NT2/D1 (cell line): ENCODE results near the gene AOAH.

Experiments used
- DNase-seq: peaks from one replicate; pipeline ENCODE4 v3.0.0-alpha.2; 2011; ENCODE audit warnings: low read depth, low spot score
- H3K27me3 ChIP-seq: 2 replicates; pipeline ENCODE4 v1.6.0; 2011; ENCODE audit warnings: mild to moderate bottlenecking; ENCODE audit not compliant: insufficient read length, insufficient read depth
- H3K36me3 ChIP-seq: 2 replicates; pipeline ENCODE4 v1.6.1; 2011; ENCODE audit warnings: mild to moderate bottlenecking, low read length, mixed read lengths; ENCODE audit not compliant: insufficient read depth, insufficient read length
- H3K4me1 ChIP-seq: 2 replicates; pipeline ENCODE4 v1.5.1; 2011; ENCODE audit not compliant: insufficient read depth, insufficient read length
- H3K4me3 ChIP-seq: 2 replicates; pipeline ENCODE4 v1.5.1; 2011; ENCODE audit warnings: low read depth; ENCODE audit not compliant: insufficient read length
- H3K9ac ChIP-seq: 2 replicates; pipeline ENCODE4 v1.6.0; 2011; ENCODE audit warnings: low read depth; ENCODE audit not compliant: insufficient read length
- H3K9me3 ChIP-seq: 2 replicates; pipeline ENCODE4 v1.5.1; 2011; ENCODE audit warnings: mild to moderate bottlenecking, low read length; ENCODE audit not compliant: insufficient read depth
- SUZ12 ChIP-seq: IDR thresholded peaks from 2 replicates; pipeline ENCODE4 v1.6.1; 2011; ENCODE audit not compliant: insufficient read length, insufficient read depth; ENCODE audit errors: extremely low read depth
- YY1 ChIP-seq: IDR thresholded peaks from 2 replicates; pipeline ENCODE4 v1.6.1; 2011; ENCODE audit not compliant: insufficient read length, insufficient read depth
- ZNF274 ChIP-seq: IDR thresholded peaks from 2 replicates; pipeline ENCODE4 v1.6.1; 2011; ENCODE audit warnings: mild to moderate bottlenecking, low read depth, low read length

The AOAH gene

GRCh38 chr7:36748017-36748487, 23.8 kb upstream of the AOAH start:
- Histone ChIP-seq H3K36me3 (no peaks in the 10 kb centered on the region), H3K4me3 (no peak overlapping the region), H3K9ac (no peak overlapping the region), H3K9me3 (no peaks in the 10 kb centered on the region; the same call in 1 of the 2 replicates), H3K27me3 (no peaks in the 10 kb centered on the region), H3K4me1 (peaks cover 2% of the 10 kb centered on the region)
- TF ChIP-seq SUZ12 (no peak), ZNF274 (no peak), YY1 (no peak)
- no peak for DNase-seq

- H3K9ac ChIP-seq, result no peak overlapping the region
- H3K4me1 ChIP-seq, result peaks cover 2% of the 10 kb centered on the region
- TF ChIP-seq SUZ12, result no peak
- TF ChIP-seq YY1, result no peak
- TF ChIP-seq ZNF274, result no peak
- DNase-seq, result no peak
- no peak overlapping the region for H3K4me3 ChIP-seq
- no peaks in the 10 kb centered on the region; the same call in 1 of the 2 replicates for H3K9me3 ChIP-seq
- H3K36me3 ChIP-seq, result no peaks in the 10 kb centered on the region
- no peaks in the 10 kb centered on the region for H3K27me3 ChIP-seq
Observed at GRCh38 chr7:36747280-36748016, 23.2 kb upstream of the AOAH start.

- Histone ChIP-seq H3K27me3 (no peaks in the 10 kb centered on the region), H3K4me3 (no peak overlapping the region), H3K36me3 (no peaks in the 10 kb centered on the region), H3K4me1 (peaks cover 2% of the 10 kb centered on the region), H3K9ac (no peak overlapping the region), H3K9me3 (no peaks in the 10 kb centered on the region; the same call in 1 of the 2 replicates)
- no peak for DNase-seq
- TF ChIP-seq ZNF274 (no peak), YY1 (no peak), SUZ12 (no peak)
Observed at GRCh38 chr7:36746347-36746746, 22.1 kb upstream of the AOAH start.

- Histone ChIP-seq H3K4me3 (no peak overlapping the region), H3K9ac (no peak overlapping the region), H3K4me1 (peaks cover 2% of the 10 kb centered on the region), H3K27me3 (no peaks in the 10 kb centered on the region), H3K36me3 (no peaks in the 10 kb centered on the region), H3K9me3 (no peaks in the 10 kb centered on the region; the same call in 1 of the 2 replicates)
- TF ChIP-seq SUZ12 (no peak), ZNF274 (no peak), YY1 (no peak)
- DNase-seq, result no peak
Observed at GRCh38 chr7:36742911-36743775, 18.8 kb upstream of the AOAH start.

- Histone ChIP-seq H3K4me1 (peaks cover 2% of the 10 kb centered on the region), H3K27me3 (no peaks in the 10 kb centered on the region), H3K4me3 (no peak overlapping the region), H3K9ac (no peak overlapping the region), H3K36me3 (no peaks in the 10 kb centered on the region), H3K9me3 (no peaks in the 10 kb centered on the region; the same call in 1 of the 2 replicates)
- DNase-seq, result no peak
- no peak for TF ChIP-seq YY1
- no peak for TF ChIP-seq ZNF274
Observed at GRCh38 chr7:36741866-36742265, 17.6 kb upstream of the AOAH start.

- no peak overlapping the region for H3K9ac ChIP-seq
- H3K4me1 ChIP-seq, result no peaks in the 10 kb centered on the region
- H3K36me3 ChIP-seq, result no peaks in the 10 kb centered on the region
- H3K9me3 ChIP-seq, result no peaks in the 10 kb centered on the region; the same call in 1 of the 2 replicates
- no peaks in the 10 kb centered on the region for H3K27me3 ChIP-seq
- DNase-seq, result no peak
- no peak for TF ChIP-seq SUZ12
- no peak for TF ChIP-seq YY1
- TF ChIP-seq ZNF274, result no peak
- H3K4me3 ChIP-seq, result no peak overlapping the region
Observed at GRCh38 chr7:36739351-36739750, 15.1 kb upstream of the AOAH start.

GRCh38 chr7:36736899-36737211, 12.6 kb upstream of the AOAH start:
- Histone ChIP-seq H3K9me3 (no peaks in the 10 kb centered on the region), H3K4me1 (no peaks in the 10 kb centered on the region), H3K4me3 (no peak overlapping the region), H3K27me3 (no peaks in the 10 kb centered on the region), H3K36me3 (no peaks in the 10 kb centered on the region), H3K9ac (no peak overlapping the region)
- TF ChIP-seq SUZ12, result no peak
- TF ChIP-seq YY1, result no peak
- no peak for TF ChIP-seq ZNF274
- no peak for DNase-seq
